Measurements from ENCODE around the gene TCF15. TPM values are rescaled to one million over a fixed set of nuclear protein-coding genes. Genes with fewer than 3 reads are reported as not detected.

The TCF15 gene
- total and polyA plus RNA-seq, 2 of the 13 experiments (the other 11 are each of a cell fraction or from before 2014, with no cell fraction given) = not detected

GRCh38 chr20:653590-654416, 43.7 kb upstream of the TCF15 start (continued):
- peak; percentile 82 for TF ChIP-seq ZNF280B (CRISPR knock-in tag; IDR thresholded peaks at IDR 0.05; ENCODE audit: borderline replicate concordance)
- no peak; the same call in 1 of the 2 replicates for TF ChIP-seq CSRNP1 (CRISPR knock-in tag; IDR thresholded peaks at IDR 0.05)
- TF ChIP-seq ZNF331 (CRISPR knock-in tag; IDR thresholded peaks at IDR 0.05) = no peak; the same call in none of the 2 replicates
- TF ChIP-seq KIAA2018 (CRISPR knock-in tag; IDR thresholded peaks at IDR 0.05; ENCODE audit: borderline replicate concordance) = no peak
- TF ChIP-seq RFX5 (IDR thresholded peaks at IDR 0.05; ENCODE audit: low read depth, low read length) = peak; percentile 52; the same call in 1 of the 2 replicates
- TF ChIP-seq ZNF160 (CRISPR knock-in tag; IDR thresholded peaks at IDR 0.05) = 0 out of 2 replicates have a peak, but pooled peaks have one; percentile 41
- no peak for TF ChIP-seq TEAD3 (CRISPR knock-in tag; optimal IDR thresholded peaks at IDR 0.05; ENCODE audit: borderline replicate concordance)
- no peak for TF ChIP-seq THAP7 (CRISPR knock-in tag; IDR thresholded peaks at IDR 0.05)
- peak; percentile 49; the same call in 1 of the 2 replicates for TF ChIP-seq ARNTL (CRISPR knock-in tag; IDR thresholded peaks at IDR 0.05)
- TF ChIP-seq ZNF552 (CRISPR knock-in tag; IDR thresholded peaks at IDR 0.05; ENCODE audit: borderline replicate concordance) = no peak
- TF ChIP-seq TFE3 (CRISPR knock-in tag; IDR thresholded peaks at IDR 0.05) = no peak
- TF ChIP-seq BATF2 (CRISPR knock-in tag; IDR thresholded peaks at IDR 0.05) = 0 out of 2 replicates have a peak, but pooled peaks have one; percentile 32

Measured in HepG2 (cell line).